HepG2 (cell line): ENCODE data around the gene ASH1L. TPM values are rescaled to one million over a fixed set of nuclear protein-coding genes. Genes with fewer than 3 reads are reported as not detected.

Experiments
- ATAC-seq: fragments of 200-7000 bp; cut with Tn5 transposase; 3 replicates; pipeline ENCODE4 v1.9.1; 2020; ENCODE audit warnings: mild to moderate bottlenecking, moderate library complexity
- BruUV-seq: library from RNA; stranded (reverse); fragments of 400-500 nt; replicated peaks from 2 replicates; lab custom pipeline; 2021; lab: Mats Ljungman, UMichigan
- CTCF ChIA-PET: fragments of 300-600 bp; formaldehyde crosslinking; extraction: SDS; loops from one replicate; lab custom pipeline; 2021; ENCODE audit warnings: low total read pairs, inconsistent platforms, low intra/inter-chr PET ratio; lab: Yijun Ruan, JAX
- POLR2A ChIA-PET: fragments of 350-600 bp; sonication (Branson Sonifier 250); formaldehyde crosslinking; loops from one replicate; lab custom pipeline; 2020; ENCODE audit warnings: antibody characterized with exemption, inconsistent platforms; lab: Yijun Ruan, JAX
- DNase-seq: peaks from one replicate; pipeline ENCODE4 v3.0.0-alpha.2; 2015; ENCODE audit warnings: low spot score
- FAIRE-seq: peaks from 3 replicates; lab custom pipeline; 2011; peaks lifted over from hg19 to GRCh38; lab: Jason Lieb, UNC
- H2AFZ ChIP-seq: one replicate; pipeline ENCODE4 v1.6.1; 2011; ENCODE audit warnings: low read length, inconsistent platforms
- H3K27ac ChIP-seq: fragments of 300-600 bp; 3 replicates; pipeline ENCODE4 v1.8.0; 2011; ENCODE audit warnings: mixed run types, mild to moderate bottlenecking, mixed read lengths, low read length, inconsistent platforms; ENCODE audit not compliant: insufficient read depth; ENCODE audit errors: extremely low read length
- H3K27me3 ChIP-seq, 2 experiments: fragments of 200-600 bp in 1 of 2; 2 replicates in 1 of 2; 3 replicates in 1 of 2; pipeline versions ENCODE4 v1.6.0 to v1.8.0; 2011; ENCODE audit warnings: low read length in 2 of 2, mild to moderate bottlenecking in 2 of 2, moderate library complexity in 2 of 2, inconsistent platforms in 1 of 2; ENCODE audit not compliant: insufficient read depth in 2 of 2, control insufficient read depth in 1 of 2
- H3K36me3 ChIP-seq, 2 experiments: fragments of 200-600 bp in 1 of 2; replicated peaks in 1 of 2; 2 replicates in 1 of 2; 3 replicates in 1 of 2; pipeline versions ENCODE4 v1.5.1 to v1.8.0; 2011; ENCODE audit warnings: low read length in 2 of 2, inconsistent platforms in 1 of 2; ENCODE audit not compliant: insufficient read depth in 2 of 2, control insufficient read depth in 1 of 2
- H3K4me1 ChIP-seq: 2 replicates; pipeline ENCODE4 v1.5.1; 2012; ENCODE audit warnings: low read length, inconsistent platforms; ENCODE audit not compliant: insufficient read depth
- H3K4me2 ChIP-seq: 2 replicates; pipeline ENCODE4 v1.6.0; 2011; ENCODE audit warnings: low read depth, low read length, inconsistent platforms
- H3K4me3 ChIP-seq, 3 experiments: fragments of 200-600 bp in 1 of 3; sonication (generic), shearing (Covaris generic) in 1 of 3; replicated peaks in 1 of 3; 2 replicates each; pipeline ENCODE4 v1.5.1; 2011 to 2016; ENCODE audit warnings: low read length in 3 of 3, inconsistent platforms in 2 of 3, low read depth in 2 of 3, mild to moderate bottlenecking in 2 of 3, control low read depth in 1 of 3, mixed read lengths in 1 of 3; ENCODE audit not compliant: insufficient read depth in 1 of 3
- H3K79me2 ChIP-seq: one replicate; pipeline ENCODE4 v1.6.1; 2011; ENCODE audit warnings: low read length, inconsistent platforms; ENCODE audit not compliant: insufficient read depth
- H3K9ac ChIP-seq: 2 replicates; pipeline ENCODE4 v1.6.0; 2011; ENCODE audit warnings: mild to moderate bottlenecking, low read depth, low read length, inconsistent platforms; ENCODE audit not compliant: insufficient read depth
- H3K9me3 ChIP-seq: 2 replicates; pipeline ENCODE4 v1.5.1; 2012; ENCODE audit warnings: mild to moderate bottlenecking, low read length
- H4K20me1 ChIP-seq: 2 replicates; pipeline ENCODE4 v1.6.0; 2011; ENCODE audit warnings: inconsistent platforms, mild to moderate bottlenecking, low read length, moderate library complexity; ENCODE audit not compliant: insufficient read depth
- CTCF ChIP-seq: sonication (generic); formaldehyde crosslinking; IDR thresholded peaks from 2 replicates; pipeline ENCODE4 v1.5.0; 2020; ENCODE audit warnings: mild to moderate bottlenecking, missing genetic modification reagents, moderate library complexity
- IRF2 ChIP-seq: IDR thresholded peaks from 2 replicates; pipeline ENCODE4 v1.6.1; 2018; ENCODE audit warnings: missing genetic modification reagents, missing compliant biosample characterization
- STAG1 ChIP-seq: sonication (generic); formaldehyde crosslinking; IDR thresholded peaks from 2 replicates; pipeline ENCODE4 v1.4.0; 2020; ENCODE audit warnings: missing genetic modification reagents
- ZNF354B ChIP-seq: sonication (generic); formaldehyde crosslinking; IDR thresholded peaks from 2 replicates; pipeline ENCODE4 v1.8.0; 2022; ENCODE audit warnings: mild to moderate bottlenecking, missing genetic modification reagents
- WGBS: methylation state at CpG from one replicate; pipeline ENCODE4 v1.1.6; 2017; ENCODE audit warnings: low lambda C conversion rate; 5-methylcytosine and 5-hydroxymethylcytosine counted together
- in situ Hi-C: cut with HindIII; loops from 2 replicates; pipeline ENCODE4 v1.10.0; 2017; ENCODE audit warnings: low pct_unique_long_range_greater_than_20kb; ENCODE audit not compliant: extremely low pct_ligation_motif_present
- intact Hi-C: fragments of 100-400 bp; cut with micrococcal nuclease; formaldehyde crosslinking; loops from one replicate; pipeline ENCODE4 v1.10.0; 2022; ENCODE audit not compliant: unreplicated experiment
- polyA plus RNA-seq, 8 experiments: library from polyadenylated mRNA; depleted of rRNA in 3 of 8; stranded (reverse) in 7 of 8; unstranded in 1 of 8; fragments of >200 nt; fragmentation: Illumina TruSeq in 4 of 8; extraction: Trizol in 4 of 8; gene quantifications; 2 replicates each; pipeline versions ENCODE4 v1.2.1 to v1.2.3, GENCODE V29; 2011 to 2016; ENCODE audit warnings: low read depth in 4 of 8, missing spikeins in 1 of 8, mixed read lengths in 1 of 8; ENCODE audit not compliant: insufficient read depth in 1 of 8
- total RNA-seq, 5 experiments: library from RNA; depleted of rRNA; stranded (reverse); fragments of >200 nt; fragmentation: Illumina TruSeq; extraction: Trizol; gene quantifications; 2 replicates each; pipeline ENCODE4 v1.2.3, GENCODE V29; 2016; ENCODE audit warnings: low read depth in 1 of 5
- TF ChIP-seq, protein P1 (sequence below): IDR thresholded peaks from 2 replicates; pipeline ENCODE4 v1.6.1; 2016

The ASH1L gene
- total and polyA plus RNA-seq, 2 of the 13 experiments (the other 11 are each of a cell fraction or from before 2014, with no cell fraction given), result 10.2 to 15.3 TPM

DNA sequence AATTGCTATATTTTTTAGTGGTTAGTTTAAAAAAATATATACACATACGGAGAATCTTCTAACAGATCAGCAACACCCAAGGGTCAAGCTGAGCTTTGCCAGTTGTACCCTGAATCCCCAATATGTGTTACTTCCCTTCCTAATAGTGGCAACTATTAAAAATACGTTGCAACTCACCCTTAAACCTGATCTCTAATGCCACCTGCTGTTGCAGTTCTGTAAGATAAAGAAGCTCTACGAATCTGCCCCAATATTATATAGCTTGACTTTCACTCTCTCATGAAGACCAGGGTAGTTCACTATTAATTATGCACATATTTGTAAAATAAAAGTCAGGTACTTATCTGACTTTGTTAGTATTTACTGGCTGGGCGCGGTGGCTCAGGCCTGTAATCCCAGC is 58.4 kb downstream of the ASH1L start:
- no peak overlapping the region for H3K4me2 ChIP-seq
- no peak for FAIRE-seq
- no peak overlapping the region for H3K9ac ChIP-seq
- H3K4me1 ChIP-seq, result peaks cover 22% of the 10 kb centered on the region
- no TSS peak for BruUV-seq
- in situ Hi-C loops, result no loop called here
- intact Hi-C loops, result loop anchor here (10.0 kb wide), 1 partner anchor 49 kb away; no protein-coding TSS in a partner anchor
- ChIA-PET POLR2A (no interaction called here), CTCF (no interaction called here)
- no peak overlapping the region for H3K4me3 ChIP-seq
- peaks cover 14% of the 10 kb centered on the region for H4K20me1 ChIP-seq
- 80% methylated on average over 5 of the region's 5 CpGs for WGBS
- H2AFZ ChIP-seq, result no peak overlapping the region
- no peaks in the 10 kb centered on the region for H3K9me3 ChIP-seq
- ATAC-seq, result peak; percentile 62
- H3K27ac ChIP-seq, result no peak overlapping the region
- H3K27me3 ChIP-seq, result no peaks in the 10 kb centered on the region
- DNase-seq, result peak; percentile 32
- TF ChIP-seq ZNF354B (CRISPR knock-in tag) (no peak), IRF2 (CRISPR knock-in tag) (no peak), CTCF (peak; percentile 31), STAG1 (CRISPR knock-in tag) (peak; percentile 48)
- TF ChIP-seq, protein P1, sequence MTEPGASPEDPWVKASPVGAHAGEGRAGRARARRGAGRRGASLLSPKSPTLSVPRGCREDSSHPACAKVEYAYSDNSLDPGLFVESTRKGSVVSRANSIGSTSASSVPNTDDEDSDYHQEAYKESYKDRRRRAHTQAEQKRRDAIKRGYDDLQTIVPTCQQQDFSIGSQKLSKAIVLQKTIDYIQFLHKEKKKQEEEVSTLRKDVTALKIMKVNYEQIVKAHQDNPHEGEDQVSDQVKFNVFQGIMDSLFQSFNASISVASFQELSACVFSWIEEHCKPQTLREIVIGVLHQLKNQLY, result no peak
- H3K79me2 ChIP-seq, result peaks cover 60% of the 10 kb centered on the region
- H3K36me3 ChIP-seq, result no peaks in the 10 kb centered on the region; a peak in 1 of 5 replicates
